Dendritic cell treated with granulocyte-macrophage colony-stimulating factor and Interleukin-4, amounts not matched to agents 40 ng/mL and 50 ng/mL, for 4 days (primary cell): ENCODE results near the gene MTHFD2L.

Experiments
- H3K27ac Mint-ChIP-seq: one replicate; pipeline ENCODE4 v1.8.0; 2022; ENCODE audit warnings: mild to moderate bottlenecking, mixed read lengths
- H3K27me3 Mint-ChIP-seq: one replicate; pipeline ENCODE4 v1.8.0; 2022; ENCODE audit warnings: mild to moderate bottlenecking, mixed read lengths
- H3K36me3 Mint-ChIP-seq: one replicate; pipeline ENCODE4 v1.8.0; 2022; ENCODE audit warnings: low read depth, mixed read lengths
- H3K4me1 Mint-ChIP-seq: one replicate; pipeline ENCODE4 v1.8.0; 2022; ENCODE audit warnings: low read depth, mixed read lengths
- H3K4me3 Mint-ChIP-seq: one replicate; pipeline ENCODE4 v1.8.0; 2022; ENCODE audit warnings: mild to moderate bottlenecking, moderate library complexity, mixed read lengths
- H3K9me3 Mint-ChIP-seq: one replicate; pipeline ENCODE4 v1.8.0; 2022; ENCODE audit warnings: mixed read lengths
- intact Hi-C: fragments of 100-400 bp; cut with micrococcal nuclease; formaldehyde crosslinking; loops from one replicate; pipeline ENCODE4 v1.15.0; 2022

Gene MTHFD2L

DNA sequence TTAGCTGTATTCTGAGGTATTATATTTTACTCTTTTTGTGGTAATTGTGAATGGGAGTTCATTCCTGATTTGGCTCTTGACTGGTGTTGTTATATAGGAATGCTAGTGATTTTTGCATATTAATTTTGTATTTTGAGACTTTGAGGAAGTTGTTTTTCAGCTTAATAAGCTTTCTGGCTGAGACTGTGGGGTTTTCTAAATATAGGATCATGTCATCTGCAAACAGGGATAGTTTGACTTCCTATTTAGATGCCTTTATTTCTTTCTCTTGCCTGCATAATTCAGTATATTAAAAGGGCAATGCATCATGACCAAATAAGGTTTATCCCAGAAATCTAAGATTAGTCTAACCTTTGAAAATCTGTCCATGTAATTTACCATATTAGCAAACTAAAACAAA, 105.6 kb downstream of the MTHFD2L start:
- Mint-ChIP-seq H3K27me3 (no peaks in the 10 kb centered on the region), H3K27ac (peak overlapping the region; percentile 22), H3K4me1 (peaks cover 15% of the 10 kb centered on the region), H3K4me3 (no peak overlapping the region), H3K9me3 (no peaks in the 10 kb centered on the region), H3K36me3 (no peaks in the 10 kb centered on the region)
- intact Hi-C loops: no loop called here

DNA sequence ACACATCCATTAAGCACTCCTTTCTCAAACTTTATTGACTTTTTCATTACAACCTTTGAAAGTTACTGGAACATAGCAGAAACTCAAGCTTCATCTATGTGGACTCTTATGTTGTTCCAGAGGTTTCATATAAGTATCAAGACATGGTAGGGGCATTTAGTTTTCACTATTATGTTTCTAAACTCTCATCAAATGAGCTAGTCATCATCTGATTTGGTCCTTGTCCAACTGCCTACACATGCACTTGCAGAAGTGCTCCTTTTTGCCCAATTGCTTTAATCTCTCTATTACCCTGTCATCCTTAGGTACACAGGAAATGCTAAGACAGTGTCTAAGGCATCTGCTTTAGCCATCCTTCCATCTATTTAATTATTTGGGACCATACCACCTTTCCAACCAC, 108.2 kb downstream of the MTHFD2L start:
- no peaks in the 10 kb centered on the region for H3K9me3 Mint-ChIP-seq
- H3K27me3 Mint-ChIP-seq: no peaks in the 10 kb centered on the region
- intact Hi-C loops: no loop called here
- no peak overlapping the region for H3K4me3 Mint-ChIP-seq
- peaks cover 10% of the 10 kb centered on the region for H3K4me1 Mint-ChIP-seq
- H3K36me3 Mint-ChIP-seq: no peaks in the 10 kb centered on the region
- H3K27ac Mint-ChIP-seq: no peak overlapping the region

DNA sequence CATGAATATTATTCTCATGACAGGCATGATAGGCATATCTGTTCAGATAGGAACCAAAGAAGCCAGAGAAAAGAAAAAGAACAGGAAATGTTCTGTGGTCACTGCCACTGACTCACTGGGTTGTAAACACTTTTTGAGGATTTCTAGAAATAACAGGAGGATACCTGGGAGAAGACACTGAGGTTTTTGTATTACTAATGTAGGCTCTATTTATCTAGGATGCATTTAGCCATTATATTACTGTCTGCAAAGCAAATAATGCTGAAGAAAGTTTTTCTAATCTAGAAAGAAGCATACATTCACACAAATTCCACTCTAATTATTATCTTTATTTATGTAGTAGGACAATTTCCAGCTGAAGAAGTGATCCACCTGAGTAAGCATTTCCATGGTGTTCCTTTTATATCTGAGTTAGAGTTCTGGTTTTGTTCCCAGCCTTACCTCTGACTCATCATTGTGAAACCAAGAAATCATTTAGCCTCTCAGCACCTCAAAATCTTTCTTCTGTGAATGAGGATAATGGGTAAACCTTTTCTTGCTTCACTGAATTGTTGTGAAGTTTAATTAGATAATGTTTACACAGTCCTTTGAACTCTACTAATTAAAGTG, 110.2 kb downstream of the MTHFD2L start:
- Mint-ChIP-seq H3K4me3 (no peak overlapping the region), H3K4me1 (peaks cover 7% of the 10 kb centered on the region), H3K36me3 (no peaks in the 10 kb centered on the region), H3K27ac (no peak overlapping the region), H3K27me3 (no peaks in the 10 kb centered on the region), H3K9me3 (no peaks in the 10 kb centered on the region)
- intact Hi-C loops: no loop called here

DNA sequence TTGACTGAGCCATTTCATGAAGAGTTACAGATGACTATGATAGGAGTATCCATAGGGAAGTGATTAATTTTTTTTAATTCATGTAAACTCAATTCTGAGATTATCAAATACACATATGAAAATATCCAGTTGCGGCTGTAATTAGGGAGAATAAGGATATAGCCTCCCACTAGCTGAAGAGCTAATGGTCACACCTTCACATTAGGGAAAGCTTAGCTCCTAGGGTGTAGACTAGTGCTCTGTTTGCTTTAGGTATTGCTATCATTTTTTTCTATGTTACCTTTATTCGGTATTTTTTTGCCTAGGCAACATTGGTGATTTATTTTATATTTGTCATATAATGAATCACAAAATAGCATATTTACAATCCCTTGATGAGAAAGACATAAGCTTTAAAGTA, 110.7 kb downstream of the MTHFD2L start:
- no peak overlapping the region for H3K27ac Mint-ChIP-seq
- peaks cover 1% of the 10 kb centered on the region for H3K4me1 Mint-ChIP-seq
- H3K27me3 Mint-ChIP-seq: no peaks in the 10 kb centered on the region
- no peak overlapping the region for H3K4me3 Mint-ChIP-seq
- no peaks in the 10 kb centered on the region for H3K36me3 Mint-ChIP-seq
- intact Hi-C loops: no loop called here
- no peaks in the 10 kb centered on the region for H3K9me3 Mint-ChIP-seq

DNA sequence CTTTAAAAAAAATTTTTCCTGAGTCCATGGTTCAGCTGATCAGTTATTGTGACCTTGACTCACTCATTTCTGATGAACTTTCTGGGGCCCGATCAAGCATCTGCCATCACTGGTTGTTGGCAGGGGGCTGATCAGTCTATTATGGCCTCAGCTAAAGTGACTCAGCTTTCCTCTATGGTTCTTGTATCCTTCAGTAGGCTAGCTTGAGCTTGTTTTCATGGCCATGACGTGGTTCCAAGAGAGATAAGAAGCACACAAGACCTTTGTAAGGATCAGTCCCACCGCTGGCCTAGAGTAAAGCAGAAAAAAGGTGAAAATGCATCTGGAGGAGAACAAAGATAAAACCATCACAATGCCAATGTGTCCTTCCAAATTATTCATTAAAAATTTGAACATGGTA, 120.6 kb downstream of the MTHFD2L start:
- Mint-ChIP-seq H3K4me3 (no peak overlapping the region), H3K36me3 (no peaks in the 10 kb centered on the region), H3K27me3 (no peaks in the 10 kb centered on the region), H3K4me1 (peaks cover 11% of the 10 kb centered on the region), H3K9me3 (no peaks in the 10 kb centered on the region), H3K27ac (no peak overlapping the region)
- intact Hi-C loops: no loop called here

DNA sequence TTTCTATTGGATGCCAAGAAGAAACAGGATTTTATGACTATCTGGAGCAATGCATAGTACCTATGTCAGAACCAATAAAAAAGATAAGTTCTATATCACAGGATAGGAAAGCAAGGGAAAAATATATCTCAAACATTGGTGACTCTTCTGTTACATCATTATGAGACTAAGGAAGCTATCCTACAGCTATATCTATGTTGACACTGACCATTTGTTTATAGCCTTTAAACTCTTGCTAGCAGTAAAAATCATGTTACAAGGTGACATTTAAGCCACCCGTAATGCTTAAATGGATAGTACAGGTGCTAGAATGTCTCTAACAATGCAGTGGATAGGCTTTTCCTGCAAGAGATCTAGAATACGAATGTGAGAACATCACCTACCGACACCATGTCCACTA, 121.8 kb downstream of the MTHFD2L start:
- no peak overlapping the region for H3K27ac Mint-ChIP-seq
- no peak overlapping the region for H3K4me3 Mint-ChIP-seq
- intact Hi-C loops: no loop called here
- H3K4me1 Mint-ChIP-seq: peaks cover 11% of the 10 kb centered on the region
- H3K36me3 Mint-ChIP-seq: no peaks in the 10 kb centered on the region
- H3K27me3 Mint-ChIP-seq: no peaks in the 10 kb centered on the region
- H3K9me3 Mint-ChIP-seq: no peaks in the 10 kb centered on the region

DNA sequence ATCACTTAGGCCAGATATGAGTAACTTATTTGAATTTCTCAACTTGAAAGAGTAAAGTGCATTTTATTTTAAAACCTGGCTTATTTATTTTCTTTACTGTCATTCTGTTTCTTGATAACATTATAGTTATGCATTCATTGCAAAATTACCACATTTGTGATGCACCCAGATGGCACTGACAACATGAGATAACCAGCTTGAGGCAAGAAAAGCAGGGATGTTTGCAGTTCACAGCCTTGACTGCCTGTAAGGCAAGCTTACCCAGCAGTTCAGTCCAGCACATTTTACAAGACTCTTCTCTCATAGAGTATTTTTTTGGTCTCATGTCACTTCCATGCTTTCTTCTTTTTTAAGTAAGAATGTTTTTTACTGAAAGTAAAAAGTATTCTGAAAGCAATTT, 125.0 kb downstream of the MTHFD2L start:
- no peak overlapping the region for H3K27ac Mint-ChIP-seq
- H3K4me1 Mint-ChIP-seq: peaks cover 11% of the 10 kb centered on the region
- H3K36me3 Mint-ChIP-seq: no peaks in the 10 kb centered on the region
- intact Hi-C loops: no loop called here
- no peaks in the 10 kb centered on the region for H3K27me3 Mint-ChIP-seq
- no peaks in the 10 kb centered on the region for H3K9me3 Mint-ChIP-seq
- no peak overlapping the region for H3K4me3 Mint-ChIP-seq

DNA sequence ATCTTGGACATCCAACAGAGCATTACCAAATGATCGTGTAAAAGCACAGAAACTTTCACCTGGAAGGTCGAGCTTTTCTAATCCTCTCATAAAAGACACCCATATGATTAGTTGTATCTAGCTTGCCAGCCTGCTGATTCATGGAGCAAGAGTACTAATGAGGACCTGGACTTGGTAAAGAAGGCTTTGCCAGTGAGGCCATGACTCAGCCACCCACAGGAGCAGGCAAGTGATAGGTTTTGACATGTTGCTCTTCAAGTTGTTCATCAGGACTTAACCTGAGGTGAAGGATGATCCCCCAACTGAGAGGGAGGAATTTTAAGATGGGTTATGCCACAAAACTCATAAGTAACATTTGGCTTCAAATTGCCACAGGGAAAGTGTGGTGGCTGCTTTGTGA, 125.7 kb downstream of the MTHFD2L start:
- Mint-ChIP-seq H3K4me3 (no peak overlapping the region), H3K27me3 (no peaks in the 10 kb centered on the region), H3K4me1 (peaks cover 11% of the 10 kb centered on the region), H3K36me3 (no peaks in the 10 kb centered on the region), H3K27ac (no peak overlapping the region), H3K9me3 (no peaks in the 10 kb centered on the region)
- intact Hi-C loops: no loop called here

DNA sequence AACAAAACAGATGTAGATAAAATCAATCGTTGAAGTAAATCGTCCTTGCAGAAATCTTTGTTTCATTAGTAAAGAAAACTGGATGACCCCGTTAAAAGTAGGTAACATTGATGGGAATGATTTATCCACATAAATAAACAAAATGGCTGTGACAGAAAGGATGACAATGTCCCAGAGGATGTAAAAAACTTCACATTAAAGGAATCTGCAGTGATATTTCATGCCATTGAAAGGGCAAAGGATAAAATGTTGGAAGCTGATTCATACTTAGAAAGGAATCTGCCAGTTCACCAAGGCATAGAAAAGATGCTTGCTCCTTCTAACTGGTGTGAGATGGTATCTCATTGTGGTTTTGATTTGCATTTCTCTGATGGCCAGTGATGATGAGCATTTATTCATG, 126.1 kb downstream of the MTHFD2L start:
- Mint-ChIP-seq H3K4me3 (no peak overlapping the region), H3K4me1 (peaks cover 11% of the 10 kb centered on the region), H3K27me3 (no peaks in the 10 kb centered on the region), H3K36me3 (no peaks in the 10 kb centered on the region), H3K9me3 (no peaks in the 10 kb centered on the region), H3K27ac (no peak overlapping the region)
- intact Hi-C loops: no loop called here

DNA sequence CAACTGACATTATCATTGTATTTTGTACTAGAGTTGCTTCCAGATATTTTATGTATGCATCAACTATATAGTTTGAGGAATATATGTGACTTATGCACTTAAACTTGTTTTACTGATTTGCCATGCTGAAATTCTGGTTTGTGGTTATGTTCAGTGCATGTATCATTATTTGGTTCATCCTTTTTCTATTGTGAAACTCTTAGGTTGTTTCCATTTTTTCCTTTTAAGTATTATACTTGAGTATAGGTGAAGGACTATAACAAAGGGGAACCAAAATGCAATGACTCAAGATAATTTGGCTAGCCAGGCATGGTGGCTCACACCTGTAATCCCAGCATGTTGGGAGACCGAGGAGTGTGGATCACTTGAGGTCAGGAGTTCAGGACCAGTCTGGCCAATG, 129.2 kb downstream of the MTHFD2L start:
- Mint-ChIP-seq H3K36me3 (no peaks in the 10 kb centered on the region), H3K4me3 (no peak overlapping the region), H3K27ac (no peak overlapping the region), H3K4me1 (no peaks in the 10 kb centered on the region), H3K9me3 (no peaks in the 10 kb centered on the region), H3K27me3 (no peaks in the 10 kb centered on the region)
- intact Hi-C loops: no loop called here

DNA sequence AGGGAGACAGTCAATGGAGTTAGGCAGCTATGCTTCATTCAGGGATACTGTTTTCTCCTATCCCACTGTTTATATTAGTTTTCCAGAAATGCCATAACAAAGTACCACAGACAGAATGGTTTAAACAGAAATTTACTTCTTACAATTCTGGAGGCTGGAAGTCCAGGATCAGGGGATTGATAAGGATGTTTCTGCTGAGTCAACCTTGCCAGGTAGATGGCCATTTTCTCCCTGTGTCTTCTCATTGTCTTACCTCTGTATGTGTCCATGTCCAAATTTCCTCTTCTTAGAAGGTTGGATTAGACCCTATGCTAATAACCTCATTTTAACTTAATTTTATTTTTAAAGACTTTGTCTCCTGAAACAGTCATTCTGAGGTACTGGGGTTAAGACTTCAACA, 129.9 kb downstream of the MTHFD2L start:
- H3K9me3 Mint-ChIP-seq: no peaks in the 10 kb centered on the region
- no peak overlapping the region for H3K27ac Mint-ChIP-seq
- no peaks in the 10 kb centered on the region for H3K36me3 Mint-ChIP-seq
- no peaks in the 10 kb centered on the region for H3K27me3 Mint-ChIP-seq
- intact Hi-C loops: no loop called here
- H3K4me3 Mint-ChIP-seq: no peak overlapping the region
- H3K4me1 Mint-ChIP-seq: no peaks in the 10 kb centered on the region

DNA sequence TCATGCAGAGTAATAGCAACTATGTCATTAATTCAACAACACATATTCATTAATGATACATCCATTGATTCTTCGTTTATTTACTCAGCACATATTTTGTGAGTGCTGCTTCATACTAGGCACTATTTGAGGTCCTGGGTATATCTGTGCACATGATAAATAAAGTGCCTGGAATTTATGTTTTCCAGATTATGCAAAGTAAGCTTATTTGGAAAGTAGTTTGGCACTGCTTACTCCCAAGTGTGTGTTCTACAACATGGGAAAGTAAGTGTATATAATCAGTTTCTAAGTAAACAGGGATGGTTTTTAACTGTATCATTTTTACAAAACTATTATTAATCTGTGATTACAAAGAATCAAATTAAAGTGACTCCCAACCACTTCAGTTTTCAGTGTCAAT, 133.6 kb downstream of the MTHFD2L start:
- no peaks in the 10 kb centered on the region for H3K36me3 Mint-ChIP-seq
- no peaks in the 10 kb centered on the region for H3K4me1 Mint-ChIP-seq
- no peaks in the 10 kb centered on the region for H3K27me3 Mint-ChIP-seq
- intact Hi-C loops: no loop called here
- no peak overlapping the region for H3K27ac Mint-ChIP-seq
- H3K9me3 Mint-ChIP-seq: no peaks in the 10 kb centered on the region
- no peak overlapping the region for H3K4me3 Mint-ChIP-seq

DNA sequence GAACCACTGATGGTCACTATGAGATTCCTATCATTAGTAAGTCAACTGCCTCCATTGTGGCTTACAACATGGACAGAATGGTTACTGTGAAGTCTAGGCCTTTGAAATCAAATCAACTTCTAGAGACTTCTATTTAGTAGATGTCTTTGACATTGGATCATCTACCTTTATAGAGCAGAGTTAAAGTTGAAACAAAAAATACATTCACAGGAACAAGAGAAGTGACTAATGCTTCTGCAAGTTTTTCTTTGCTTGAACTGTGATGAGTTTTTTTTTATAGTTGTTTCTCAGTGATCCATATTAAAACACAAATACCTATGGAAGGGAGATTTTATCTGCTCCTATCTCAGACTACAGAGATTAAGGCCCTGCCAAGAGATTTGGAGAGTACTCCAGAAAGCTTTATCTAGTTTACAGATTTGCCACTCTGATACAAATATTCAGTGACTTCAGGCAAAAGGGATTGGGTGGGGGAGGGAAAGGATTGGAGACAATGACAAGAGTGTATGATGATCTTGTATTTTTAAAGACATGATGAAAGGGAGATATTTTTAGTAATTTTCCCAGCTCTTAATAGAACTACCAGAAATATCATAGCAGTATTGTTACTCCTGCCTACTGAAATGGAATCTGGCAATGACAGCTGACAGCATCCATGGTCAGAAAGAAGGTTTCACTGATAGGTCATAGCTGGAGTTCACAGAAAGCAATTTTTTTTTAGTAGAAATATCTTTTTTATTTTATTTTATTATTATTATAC, 134.4 kb downstream of the MTHFD2L start:
- H3K4me3 Mint-ChIP-seq: no peak overlapping the region
- H3K9me3 Mint-ChIP-seq: no peaks in the 10 kb centered on the region
- H3K4me1 Mint-ChIP-seq: no peaks in the 10 kb centered on the region
- intact Hi-C loops: loop anchor here (1.0 kb wide), 1 partner anchor 10 kb away; no protein-coding TSS in a partner anchor
- H3K36me3 Mint-ChIP-seq: no peaks in the 10 kb centered on the region
- no peak overlapping the region for H3K27ac Mint-ChIP-seq
- no peaks in the 10 kb centered on the region for H3K27me3 Mint-ChIP-seq

DNA sequence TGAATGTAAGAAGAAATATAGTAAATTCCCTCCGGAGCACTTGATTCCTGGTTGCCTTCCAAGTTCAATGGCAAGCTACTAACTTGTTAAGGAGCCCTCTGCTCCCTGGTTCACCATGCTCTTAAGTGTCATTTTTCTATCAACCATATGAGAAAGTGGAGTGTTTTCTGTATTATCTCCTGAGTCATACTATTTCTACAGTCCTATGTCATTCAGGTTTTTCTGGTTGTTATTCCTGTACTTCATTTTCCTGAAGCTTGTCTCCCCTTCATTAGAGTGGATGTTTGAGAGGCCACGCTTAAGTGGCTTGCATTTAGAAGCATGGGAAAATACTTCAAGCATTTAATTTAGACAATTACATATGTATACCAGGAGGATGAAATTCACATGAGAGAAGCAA, 135.6 kb downstream of the MTHFD2L start:
- H3K27ac Mint-ChIP-seq: no peak overlapping the region
- intact Hi-C loops: no loop called here
- no peaks in the 10 kb centered on the region for H3K9me3 Mint-ChIP-seq
- no peaks in the 10 kb centered on the region for H3K4me1 Mint-ChIP-seq
- H3K27me3 Mint-ChIP-seq: no peaks in the 10 kb centered on the region
- no peak overlapping the region for H3K4me3 Mint-ChIP-seq
- H3K36me3 Mint-ChIP-seq: no peaks in the 10 kb centered on the region

DNA sequence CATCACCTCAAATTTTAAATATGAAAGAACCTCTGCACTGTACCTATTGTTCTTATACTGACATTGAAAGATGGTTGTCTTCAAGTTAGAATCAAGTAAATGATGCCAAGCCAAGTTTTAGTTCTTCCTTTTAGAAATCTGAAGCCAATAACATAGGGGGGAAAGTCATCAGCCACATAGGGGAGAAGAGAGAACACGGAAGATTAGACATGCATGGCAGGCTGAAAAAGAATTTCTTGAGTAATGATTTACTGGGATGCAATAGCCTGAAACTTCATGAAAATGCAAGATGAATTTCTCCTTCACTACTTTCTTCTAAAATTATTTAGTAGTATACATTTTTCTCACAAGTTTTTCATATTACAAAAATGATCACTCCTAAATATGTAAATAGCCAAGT, 136.8 kb downstream of the MTHFD2L start:
- Mint-ChIP-seq H3K27ac (no peak overlapping the region), H3K36me3 (no peaks in the 10 kb centered on the region), H3K9me3 (no peaks in the 10 kb centered on the region), H3K27me3 (no peaks in the 10 kb centered on the region), H3K4me3 (no peak overlapping the region), H3K4me1 (no peaks in the 10 kb centered on the region)
- intact Hi-C loops: no loop called here
